ENCODE data around the gene LRPPRC.

The LRPPRC gene

GRCh38 chr2:43853141-43854081 is 142.4 kb downstream of the LRPPRC start:
- no peak for DNase-seq

GRCh38 chr2:43852196-43852730 is 143.5 kb downstream of the LRPPRC start:
- no peak for DNase-seq

DNA sequence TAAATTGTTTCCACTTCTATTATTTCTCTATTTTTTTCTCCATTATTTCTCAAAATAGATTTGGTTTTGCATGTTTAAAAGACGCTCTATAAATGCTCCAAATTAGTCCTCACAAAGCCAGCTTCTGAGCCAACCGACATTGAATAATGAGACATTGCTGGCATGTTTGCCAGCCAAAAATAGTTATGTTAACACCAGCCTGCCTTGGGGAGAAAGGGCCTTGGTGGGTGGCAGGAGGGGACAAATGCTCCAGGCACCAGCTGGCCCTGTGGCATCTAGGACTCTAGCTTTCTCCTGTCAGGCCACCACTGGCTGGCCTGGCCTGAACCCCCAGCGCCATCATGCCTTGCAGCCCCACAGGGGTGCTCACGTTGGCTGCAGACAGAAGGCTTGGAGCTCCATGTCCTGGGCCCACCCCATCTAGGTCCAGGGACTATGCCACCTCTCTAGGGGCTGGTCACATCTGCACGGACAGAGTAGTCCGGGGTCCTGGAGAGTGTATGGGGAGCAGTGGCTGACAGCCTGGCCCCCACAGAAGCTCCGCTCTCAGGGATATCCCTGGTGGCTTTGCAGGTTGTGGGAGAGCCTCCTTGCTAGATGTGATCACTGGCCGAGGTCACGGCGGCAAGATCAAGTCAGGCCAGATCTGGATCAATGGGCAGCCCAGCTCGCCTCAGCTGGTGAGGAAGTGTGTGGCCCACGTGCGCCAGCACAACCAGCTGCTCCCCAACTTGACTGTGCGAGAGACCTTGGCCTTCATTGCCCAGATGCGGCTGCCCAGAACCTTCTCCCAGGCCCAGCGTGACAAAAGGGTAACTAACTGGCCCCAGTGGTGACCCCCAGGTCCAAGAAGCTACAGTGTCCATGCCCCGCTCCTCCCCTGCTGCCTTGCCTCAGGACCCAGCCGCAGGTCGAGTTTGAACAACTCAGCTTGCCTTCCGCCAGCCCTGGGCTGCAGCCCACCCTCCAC is 144.5 kb downstream of the LRPPRC start:
- DNase-seq, result no peak

- DNase-seq, result no peak
These were observed 147.6 kb downstream of the LRPPRC start for GRCh38 chr2:43848214-43848613.

DNA sequence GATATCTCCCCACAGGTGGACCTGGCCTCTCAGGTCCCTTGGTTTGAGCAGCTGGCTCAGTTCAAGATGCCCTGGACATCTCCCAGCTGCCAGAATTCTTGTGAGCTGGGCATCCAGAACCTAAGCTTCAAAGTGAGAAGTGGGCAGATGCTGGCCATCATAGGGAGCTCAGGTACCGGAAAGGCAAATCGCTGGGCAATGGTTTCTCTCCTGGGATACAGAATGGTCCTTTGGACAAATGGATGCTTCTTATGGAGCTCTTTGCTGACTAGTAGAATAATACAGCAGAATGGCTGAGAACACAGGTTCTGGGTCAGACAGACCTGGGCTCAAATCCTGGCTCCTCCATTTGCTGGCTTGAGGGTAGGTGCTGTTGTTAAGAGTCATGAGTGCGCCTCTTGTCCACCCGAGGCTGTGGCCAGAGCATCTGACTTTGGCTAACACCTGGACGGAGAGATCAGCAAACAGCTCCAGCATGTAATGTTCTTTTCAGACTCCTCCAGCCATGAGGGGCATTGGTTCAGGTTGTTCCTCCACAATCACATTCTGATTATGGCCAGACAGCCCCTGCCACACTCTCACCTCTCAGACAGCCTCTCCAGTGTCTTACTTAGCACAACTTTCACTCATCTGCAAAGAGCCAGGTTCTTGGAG is 149.5 kb downstream of the LRPPRC start:
- no peak for DNase-seq

DNA sequence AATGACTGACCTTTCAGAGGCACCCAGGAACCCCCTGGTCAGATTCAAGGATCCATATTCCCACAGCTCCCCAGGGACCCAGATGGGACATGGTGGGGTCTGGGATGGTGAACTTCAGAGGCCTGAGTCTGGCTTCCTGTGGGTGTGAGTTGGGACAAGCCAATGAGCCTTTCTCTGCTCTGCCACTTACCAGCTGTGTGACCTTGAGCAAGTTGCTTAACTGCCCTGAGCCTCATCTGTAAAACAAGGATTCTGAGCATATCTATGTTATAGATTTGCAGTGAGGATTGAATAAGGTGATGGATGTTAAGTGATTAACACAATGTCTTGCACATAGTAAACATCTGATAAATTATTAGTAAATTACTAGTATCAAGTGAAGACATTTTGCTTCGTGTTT is 150.6 kb downstream of the LRPPRC start:
- DNase-seq, result no peak

- DNase-seq, result no peak
These were observed 152.9 kb downstream of the LRPPRC start for GRCh38 chr2:43842866-43843226.

DNA sequence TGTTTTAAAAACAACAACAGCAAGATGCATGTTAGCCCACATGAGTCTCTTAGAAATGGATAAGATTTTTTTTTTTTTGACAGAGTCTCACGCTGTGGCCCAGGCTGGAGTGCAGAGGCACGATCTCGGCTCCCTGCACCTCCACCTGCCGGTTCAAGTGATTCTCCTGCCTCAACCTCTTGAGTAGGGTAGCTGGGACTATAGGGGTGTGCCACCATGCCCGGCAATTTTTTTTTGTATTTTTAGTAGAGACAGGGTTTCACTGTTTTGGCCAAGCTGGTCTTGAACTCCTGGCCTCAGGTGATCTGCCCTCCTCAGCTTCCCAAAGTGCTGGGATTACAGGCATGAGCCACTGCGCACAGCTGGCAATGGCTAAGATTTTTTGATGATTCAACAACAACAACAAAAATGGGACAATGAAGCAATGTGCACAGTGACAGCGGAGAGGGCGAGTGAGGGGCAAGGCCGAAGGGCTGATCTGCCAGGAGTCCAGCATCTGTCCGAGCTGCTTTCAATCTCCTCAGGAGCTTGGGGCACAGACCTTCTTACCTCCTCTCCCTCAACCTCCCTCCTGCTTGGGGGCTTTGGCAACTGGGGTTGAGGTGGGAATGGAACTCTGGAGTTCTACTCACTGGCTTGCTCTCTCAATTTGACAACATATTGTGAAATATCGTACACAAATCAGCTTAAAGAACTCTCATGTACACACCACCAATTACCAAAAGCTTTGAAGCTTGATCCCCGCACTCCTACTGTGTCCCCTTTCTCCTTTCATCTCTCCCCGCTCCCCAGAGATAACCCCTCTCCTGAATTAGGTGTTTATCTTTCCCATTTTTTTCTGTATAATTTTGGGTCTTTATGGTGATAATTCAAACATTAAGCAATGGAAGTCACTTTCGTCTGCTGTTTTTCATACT is 153.6 kb downstream of the LRPPRC start:
- no peak for DNase-seq

DNA sequence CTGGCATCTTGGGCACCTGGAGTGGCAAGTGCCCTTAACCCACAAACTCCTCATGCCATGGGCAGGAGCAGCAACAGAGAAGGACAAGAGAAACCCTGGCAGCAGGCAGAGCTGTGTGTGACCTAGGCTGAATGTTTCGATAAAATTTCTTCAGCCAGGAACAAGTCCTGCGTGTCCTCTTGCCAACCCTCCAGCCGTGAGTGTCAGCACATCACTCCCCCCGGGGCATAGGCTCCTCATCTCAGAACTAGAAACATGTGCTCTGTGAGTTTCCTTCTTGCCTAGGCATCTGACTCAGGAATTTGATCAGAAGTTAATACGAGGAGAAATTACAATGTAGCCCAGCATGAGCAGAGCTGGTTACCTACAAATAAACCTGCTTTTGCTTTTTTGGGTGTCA is 154.8 kb downstream of the LRPPRC start:
- DNase-seq, result no peak

GRCh38 chr2:43839776-43840564 is 155.8 kb downstream of the LRPPRC start:
- no peak for DNase-seq

GRCh38 chr2:43838560-43839267 is 157.1 kb downstream of the LRPPRC start, which contains the start of the genes ABCG5 and ABCG8:
Gene ABCG5 (minus strand): TSS chr2:43838839. CDS start chr2:43838679, 160 bp downstream.
Gene ABCG8 (plus strand): TSS chr2:43838971. CDS start chr2:43839054, 83 bp downstream.
- DNase-seq, result no peak

DNA sequence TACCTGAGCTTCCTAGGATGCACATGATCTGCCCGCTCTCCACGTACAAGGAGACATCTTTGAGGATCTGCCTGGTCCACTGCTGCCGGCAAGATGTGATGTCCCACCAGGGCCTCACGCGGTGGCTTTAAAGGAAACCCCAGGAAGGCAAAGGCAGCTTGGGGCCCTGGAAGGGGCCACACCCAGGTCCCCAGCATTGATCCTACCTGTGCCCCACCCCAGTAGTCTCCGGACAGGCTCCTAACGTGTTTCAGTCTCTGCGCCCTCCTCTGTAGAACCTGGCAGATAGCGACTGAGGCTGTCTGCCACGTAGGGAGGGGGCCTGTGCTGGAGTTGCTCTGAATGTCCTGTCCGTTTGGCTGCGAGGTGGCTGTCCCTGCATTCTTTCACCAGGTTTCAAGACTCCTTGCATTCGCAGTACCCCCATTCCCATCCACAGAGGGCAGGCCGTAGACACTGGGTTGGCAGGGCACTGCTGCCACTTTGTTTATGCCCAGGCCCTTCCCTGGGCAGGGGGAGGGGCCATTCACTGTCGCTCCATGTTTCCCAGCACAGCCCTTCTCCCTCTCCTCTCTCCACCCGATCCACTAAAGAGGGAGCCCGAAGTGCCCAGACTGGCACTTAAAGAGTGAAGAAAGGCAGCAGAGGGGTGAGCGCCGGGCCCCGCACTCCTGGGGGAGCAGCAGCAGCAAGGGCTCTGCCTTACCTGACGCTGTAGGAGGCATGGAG is 157.8 kb downstream of the LRPPRC start:
- no peak for DNase-seq

- no peak for DNase-seq
These were observed 158.8 kb downstream of the LRPPRC start for GRCh38 chr2:43837033-43837432.
